Osteoblast (primary cell): ENCODE measurements around the gene HOXB6. TPM values are rescaled to one million over a fixed set of nuclear protein-coding genes. Genes with fewer than 3 reads are reported as not detected.

Experiments
- DNase-seq: peaks from one replicate; pipeline ENCODE4 v3.0.0; 2011; ENCODE audit warnings: low spot score, mixed read lengths; ENCODE audit not compliant: insufficient read length; ENCODE audit errors: missing footprints
- H2AFZ ChIP-seq: 2 replicates; pipeline ENCODE4 v1.6.0; 2011; ENCODE audit warnings: mild to moderate bottlenecking, low read length
- H3K27ac ChIP-seq: 2 replicates; pipeline ENCODE4 v1.5.1; 2011; ENCODE audit warnings: mild to moderate bottlenecking, low read depth, low read length, moderate library complexity
- H3K27me3 ChIP-seq: 2 replicates; pipeline ENCODE4 v1.6.0; 2012; ENCODE audit warnings: mild to moderate bottlenecking, control low read depth, inconsistent platforms, low read length, moderate library complexity; ENCODE audit not compliant: insufficient read depth
- H3K36me3 ChIP-seq: 2 replicates; pipeline ENCODE4 v1.5.1; 2011; ENCODE audit warnings: mild to moderate bottlenecking, low read length, control low read depth, moderate library complexity; ENCODE audit not compliant: insufficient read depth
- H3K4me1 ChIP-seq: 2 replicates; pipeline ENCODE4 v1.5.1; 2011; ENCODE audit warnings: mild to moderate bottlenecking, low read length, control low read depth, moderate library complexity; ENCODE audit not compliant: insufficient read depth
- H3K4me2 ChIP-seq: 2 replicates; pipeline ENCODE4 v1.6.0; 2011; ENCODE audit warnings: mild to moderate bottlenecking, low read length; ENCODE audit not compliant: insufficient read depth
- H3K4me3 ChIP-seq: fragments of 200-600 bp; sonication (generic); 3 replicates; pipeline ENCODE4 v1.5.1; 2012; ENCODE audit warnings: mild to moderate bottlenecking, low read length, inconsistent platforms; ENCODE audit not compliant: insufficient read depth
- H3K79me2 ChIP-seq: 2 replicates; pipeline ENCODE4 v1.6.0; 2012; ENCODE audit warnings: mild to moderate bottlenecking, low read length, control low read depth, inconsistent platforms; ENCODE audit not compliant: insufficient read depth
- H3K9me3 ChIP-seq: 2 replicates; pipeline ENCODE4 v1.5.1; 2011; ENCODE audit warnings: low read depth, low read length, control low read depth
- H4K20me1 ChIP-seq: 2 replicates; pipeline ENCODE4 v1.6.0; 2012; ENCODE audit warnings: mild to moderate bottlenecking, low read length, control low read depth; ENCODE audit not compliant: insufficient read depth
- total RNA-seq: library from RNA; depleted of rRNA; stranded (reverse); fragments of >200 nt; gene quantifications from 2 replicates; pipeline ENCODE4 v1.2.3, GENCODE V29; 2012
- TF ChIP-seq, protein P1 (sequence below): IDR thresholded peaks from 2 replicates; pipeline ENCODE4 v1.5.1; 2011; ENCODE audit warnings: mild to moderate bottlenecking, low read depth, low read length, moderate library complexity; ENCODE audit errors: extremely low read depth

The HOXB6 gene
- total RNA-seq, 1 donor: 0.72 TPM

DNA sequence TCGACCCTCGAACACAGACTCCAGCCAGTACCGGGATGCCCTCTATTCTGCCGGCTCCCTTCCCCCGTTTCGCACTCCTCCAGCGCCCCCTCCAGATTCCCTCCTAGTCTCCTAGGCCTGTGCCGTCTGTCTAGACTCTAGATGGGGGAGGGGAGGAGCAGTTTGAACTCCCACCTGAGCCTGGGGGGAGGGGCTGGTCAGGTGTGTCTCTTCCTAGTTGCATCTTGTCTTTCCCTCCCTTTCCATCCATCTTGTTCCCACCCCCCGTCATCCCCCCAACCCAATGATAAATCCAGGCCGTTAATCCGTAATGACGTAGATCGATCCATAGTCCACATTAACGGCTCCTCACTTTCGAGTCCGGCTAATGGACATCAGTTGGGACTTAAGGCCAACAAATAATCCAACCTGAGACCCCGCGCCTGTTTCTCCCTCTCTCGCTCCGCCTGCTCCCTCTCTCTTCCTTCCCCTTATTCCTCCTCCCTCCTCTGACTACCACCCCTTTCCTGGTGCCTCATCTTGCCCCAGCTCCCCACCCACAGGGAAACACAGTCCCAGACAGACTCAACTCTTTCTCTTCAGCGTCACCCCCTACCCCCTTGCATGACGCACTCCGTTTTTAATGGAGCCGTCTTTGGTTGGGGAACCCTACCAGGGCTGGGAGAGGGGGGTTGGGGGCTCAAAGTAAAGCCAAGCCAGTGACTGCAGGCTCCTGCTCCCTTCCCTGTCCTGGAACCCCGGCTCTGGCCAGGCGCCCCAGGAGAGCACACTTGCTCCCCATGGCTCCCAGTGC, 7.9 kb downstream of the HOXB6 start:
- Histone ChIP-seq H3K79me2 (no peaks in the 10 kb centered on the region), H3K27me3 (peaks cover 98% of the 10 kb centered on the region), H3K4me1 (no peaks in the 10 kb centered on the region), H3K27ac (no peak overlapping the region), H3K4me2 (peak overlapping the region; percentile 60), H2AFZ (no peak overlapping the region), H3K36me3 (no peaks in the 10 kb centered on the region), H3K4me3 (peak overlapping the region; percentile 58), H4K20me1 (no peaks in the 10 kb centered on the region), H3K9me3 (no peaks in the 10 kb centered on the region)
- TF ChIP-seq, protein P1, sequence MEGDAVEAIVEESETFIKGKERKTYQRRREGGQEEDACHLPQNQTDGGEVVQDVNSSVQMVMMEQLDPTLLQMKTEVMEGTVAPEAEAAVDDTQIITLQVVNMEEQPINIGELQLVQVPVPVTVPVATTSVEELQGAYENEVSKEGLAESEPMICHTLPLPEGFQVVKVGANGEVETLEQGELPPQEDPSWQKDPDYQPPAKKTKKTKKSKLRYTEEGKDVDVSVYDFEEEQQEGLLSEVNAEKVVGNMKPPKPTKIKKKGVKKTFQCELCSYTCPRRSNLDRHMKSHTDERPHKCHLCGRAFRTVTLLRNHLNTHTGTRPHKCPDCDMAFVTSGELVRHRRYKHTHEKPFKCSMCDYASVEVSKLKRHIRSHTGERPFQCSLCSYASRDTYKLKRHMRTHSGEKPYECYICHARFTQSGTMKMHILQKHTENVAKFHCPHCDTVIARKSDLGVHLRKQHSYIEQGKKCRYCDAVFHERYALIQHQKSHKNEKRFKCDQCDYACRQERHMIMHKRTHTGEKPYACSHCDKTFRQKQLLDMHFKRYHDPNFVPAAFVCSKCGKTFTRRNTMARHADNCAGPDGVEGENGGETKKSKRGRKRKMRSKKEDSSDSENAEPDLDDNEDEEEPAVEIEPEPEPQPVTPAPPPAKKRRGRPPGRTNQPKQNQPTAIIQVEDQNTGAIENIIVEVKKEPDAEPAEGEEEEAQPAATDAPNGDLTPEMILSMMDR: no peak
- DNase-seq: no peak

DNA sequence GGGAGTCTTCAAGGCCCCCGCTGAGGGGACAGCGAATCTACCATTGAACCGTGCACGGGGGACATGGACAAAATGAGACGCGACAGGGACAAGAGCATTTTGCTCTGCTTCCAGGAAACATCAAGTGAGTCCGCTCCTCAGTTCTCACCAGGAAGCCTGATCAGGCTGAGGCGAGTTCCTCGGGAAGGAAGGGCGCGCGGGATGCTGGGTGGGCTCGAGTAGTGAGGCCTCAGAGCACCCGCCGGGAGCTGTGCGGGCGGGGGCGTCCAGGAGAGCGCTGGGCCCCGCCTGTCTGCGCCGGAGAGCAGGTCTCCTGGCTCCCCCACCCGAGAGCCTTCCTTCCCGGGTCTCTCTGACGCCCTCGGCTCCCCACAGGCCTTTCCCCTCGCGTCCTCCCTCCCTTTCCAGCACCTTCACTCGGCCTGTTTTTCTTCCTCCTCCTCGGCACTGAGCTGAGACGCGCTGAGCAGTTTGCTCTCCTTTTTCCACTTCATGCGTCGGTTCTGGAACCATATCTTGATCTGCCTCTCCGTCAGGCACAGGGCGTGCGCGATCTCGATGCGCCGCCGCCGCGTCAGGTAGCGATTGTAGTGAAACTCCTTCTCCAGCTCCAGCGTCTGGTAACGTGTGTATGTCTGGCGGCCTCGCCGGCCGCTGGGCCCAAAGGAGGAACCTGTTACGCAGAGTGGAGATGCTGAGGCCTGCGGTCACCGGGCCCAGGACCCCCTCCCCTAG, 8.6 kb downstream of the HOXB6 start:
- H4K20me1 ChIP-seq: no peaks in the 10 kb centered on the region
- no peaks in the 10 kb centered on the region for H3K4me1 ChIP-seq
- H2AFZ ChIP-seq: no peak overlapping the region
- H3K79me2 ChIP-seq: no peaks in the 10 kb centered on the region
- no peaks in the 10 kb centered on the region for H3K36me3 ChIP-seq
- TF ChIP-seq, protein P1: no peak
- DNase-seq: no peak
- H3K9me3 ChIP-seq: no peaks in the 10 kb centered on the region
- H3K4me2 ChIP-seq: no peak overlapping the region
- no peak overlapping the region for H3K4me3 ChIP-seq
- peaks cover 97% of the 10 kb centered on the region for H3K27me3 ChIP-seq
- no peak overlapping the region for H3K27ac ChIP-seq

DNA sequence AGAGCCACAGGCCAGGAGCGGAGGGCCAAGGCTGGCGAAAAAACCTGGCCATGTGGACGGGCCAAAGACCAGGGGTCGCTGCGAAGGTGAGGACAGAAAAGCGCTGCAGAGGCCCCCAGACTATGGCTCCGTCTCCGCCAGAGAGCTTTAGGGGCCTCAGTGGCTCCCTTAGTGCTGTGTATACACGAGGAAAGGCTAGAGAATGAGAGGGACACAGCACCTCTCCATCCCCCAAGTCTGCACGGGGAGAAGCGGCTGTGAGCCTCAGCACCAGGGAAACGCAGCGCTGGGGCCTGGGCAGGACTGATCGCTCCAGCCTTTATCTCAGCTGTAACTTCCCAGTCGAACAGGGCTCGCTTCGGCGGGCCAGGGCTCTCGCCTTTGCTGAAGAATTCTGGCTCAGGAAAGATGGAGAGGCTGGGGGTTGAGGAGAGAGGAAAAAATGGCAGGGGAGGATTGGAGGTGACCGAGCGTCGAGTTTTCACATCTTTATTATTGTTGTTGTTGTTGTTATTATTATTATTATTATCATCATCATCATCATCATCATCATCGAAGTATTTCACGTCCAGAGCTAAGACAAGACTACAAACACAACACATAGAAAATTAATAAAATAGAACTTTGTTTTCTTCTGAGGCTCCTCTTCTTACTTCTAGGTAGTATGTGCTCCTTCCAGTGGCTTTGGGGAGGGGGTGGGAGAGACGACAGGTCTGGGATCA, 9.3 kb downstream of the HOXB6 start:
- Histone ChIP-seq H2AFZ (no peak overlapping the region), H4K20me1 (no peaks in the 10 kb centered on the region), H3K4me3 (no peak overlapping the region), H3K36me3 (no peaks in the 10 kb centered on the region), H3K4me1 (no peaks in the 10 kb centered on the region), H3K27me3 (peaks cover 97% of the 10 kb centered on the region), H3K4me2 (no peak overlapping the region), H3K27ac (no peak overlapping the region), H3K79me2 (no peaks in the 10 kb centered on the region), H3K9me3 (no peaks in the 10 kb centered on the region)
- no peak for DNase-seq
- TF ChIP-seq, protein P1: no peak
